Stimulated activated CD4-positive, alpha-beta T cell treated with anti-CD3 and anti-CD28 coated beads, Interleukin-15, amount 100 ng/mL, for 24 hours (primary cell): Measurements from ENCODE around the gene HOXA5.

ENCODE experiments used
- DNase-seq: peaks from one replicate; pipeline ENCODE4 v3.0.0-alpha.2; 2020

The HOXA5 gene

GRCh38 chr7:27143023-27143949 is at the start of gene HOXA5:
Gene HOXA5, minus strand, starts transcription at chr7:27143681. Its CDS starts 74 bp downstream, at chr7:27143607.
- no peak for DNase-seq

GRCh38 chr7:27192546-27193334 is 49.3 kb upstream of the HOXA5 start:
- no peak for DNase-seq

DNA sequence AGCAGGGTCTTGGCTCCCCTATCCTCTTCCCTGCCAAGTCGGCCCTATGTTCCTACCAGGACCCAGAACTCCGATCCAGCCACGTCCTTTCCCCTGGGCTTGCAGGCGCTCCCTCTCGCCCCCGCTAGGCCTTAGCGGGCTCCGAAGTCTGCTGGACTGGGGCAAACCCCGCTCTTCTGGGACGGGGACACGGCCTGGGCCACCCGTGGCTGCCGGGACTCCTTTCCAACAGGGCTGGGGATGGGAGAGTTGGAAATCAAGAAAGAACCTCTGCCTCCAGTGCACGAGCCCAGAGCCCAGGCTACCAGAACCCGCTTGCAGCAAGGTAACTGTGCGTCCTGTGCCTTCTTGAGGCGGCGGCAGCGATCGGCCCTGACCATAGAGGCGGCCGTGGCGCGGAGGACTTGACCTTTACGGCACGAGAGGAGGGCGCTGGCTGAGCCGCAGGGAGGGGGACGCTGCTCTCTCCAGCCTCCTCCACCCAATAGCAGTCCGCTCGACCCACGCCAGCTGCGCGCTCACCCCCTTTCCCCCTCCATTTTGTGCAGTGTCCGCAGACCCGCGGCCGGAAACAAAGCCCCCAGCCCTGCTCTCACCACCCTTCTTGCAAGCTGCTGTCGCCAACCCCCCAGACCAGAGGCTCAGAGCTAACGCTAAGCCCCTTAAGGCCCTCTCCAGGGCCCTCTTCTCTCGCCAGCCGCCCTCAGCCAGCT is 48.5 kb upstream of the HOXA5 start:
- no peak for DNase-seq

DNA sequence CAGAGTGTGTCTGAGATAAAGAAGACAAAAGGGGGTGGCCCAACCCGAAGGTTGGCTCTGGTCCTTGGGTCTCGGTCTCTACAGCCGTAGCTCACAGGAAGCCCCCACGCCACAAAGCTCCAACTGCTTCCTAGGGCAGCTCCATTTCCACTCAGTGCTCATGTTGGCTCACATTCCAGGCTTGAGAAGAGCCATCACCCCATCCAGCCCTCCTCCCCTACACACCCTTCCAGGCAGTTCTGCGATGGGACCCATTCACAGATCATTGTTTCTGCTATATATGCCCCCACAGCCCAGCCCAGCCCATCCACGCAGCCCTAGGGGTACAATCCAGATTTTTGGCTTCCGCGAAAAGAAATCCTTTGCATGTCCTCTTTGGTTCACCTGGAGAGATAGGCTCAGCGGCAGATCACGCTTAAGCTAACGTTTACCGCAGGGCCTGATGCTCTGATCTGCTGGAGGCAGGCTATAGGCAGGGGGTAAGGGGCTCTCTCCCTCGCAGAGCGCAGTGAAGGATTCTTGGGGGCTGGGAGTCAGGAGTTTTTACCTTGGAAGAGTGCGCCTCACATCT is 47.8 kb upstream of the HOXA5 start:
- DNase-seq: no peak

DNA sequence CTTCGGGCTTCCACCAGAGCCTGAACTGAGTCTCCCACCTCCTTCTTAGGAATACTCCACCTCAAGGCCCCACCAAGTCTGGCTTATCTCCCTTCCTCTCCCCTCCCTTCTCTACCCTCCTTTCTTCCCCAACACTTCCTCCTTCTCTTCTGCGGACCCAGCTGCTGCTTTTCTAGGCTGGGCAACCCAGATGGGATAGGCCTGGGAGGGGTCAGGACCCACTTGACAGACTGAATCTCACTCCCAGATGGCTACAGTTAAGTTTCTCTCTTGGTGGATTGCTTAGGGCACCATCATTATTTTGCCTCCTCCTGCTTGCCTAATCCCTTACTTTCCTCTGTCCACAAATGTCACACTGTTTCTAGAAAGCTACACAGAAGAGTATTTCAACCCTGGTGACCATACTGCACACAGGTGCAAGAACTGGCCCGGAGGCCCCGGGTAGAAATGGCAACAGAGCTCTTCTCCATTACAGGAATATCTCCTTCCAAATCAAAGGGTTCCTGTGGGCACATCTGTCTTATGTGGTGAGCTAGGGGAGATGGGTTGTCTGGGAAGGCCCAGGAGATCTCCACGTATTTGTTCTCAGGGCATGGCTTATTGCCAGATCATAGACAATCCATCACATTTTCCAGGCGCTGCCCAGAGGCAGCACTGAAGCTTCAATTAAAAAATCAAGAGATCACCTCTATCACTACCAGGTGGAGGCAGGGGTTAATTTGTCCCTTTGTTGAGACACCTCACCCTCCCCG is 46.7 kb upstream of the HOXA5 start:
- DNase-seq: no peak

GRCh38 chr7:27189295-27189996 is 46.0 kb upstream of the HOXA5 start:
- DNase-seq: no peak

- DNase-seq: no peak
Observed at GRCh38 chr7:27188386-27189294, 45.2 kb upstream of the HOXA5 start.

DNA sequence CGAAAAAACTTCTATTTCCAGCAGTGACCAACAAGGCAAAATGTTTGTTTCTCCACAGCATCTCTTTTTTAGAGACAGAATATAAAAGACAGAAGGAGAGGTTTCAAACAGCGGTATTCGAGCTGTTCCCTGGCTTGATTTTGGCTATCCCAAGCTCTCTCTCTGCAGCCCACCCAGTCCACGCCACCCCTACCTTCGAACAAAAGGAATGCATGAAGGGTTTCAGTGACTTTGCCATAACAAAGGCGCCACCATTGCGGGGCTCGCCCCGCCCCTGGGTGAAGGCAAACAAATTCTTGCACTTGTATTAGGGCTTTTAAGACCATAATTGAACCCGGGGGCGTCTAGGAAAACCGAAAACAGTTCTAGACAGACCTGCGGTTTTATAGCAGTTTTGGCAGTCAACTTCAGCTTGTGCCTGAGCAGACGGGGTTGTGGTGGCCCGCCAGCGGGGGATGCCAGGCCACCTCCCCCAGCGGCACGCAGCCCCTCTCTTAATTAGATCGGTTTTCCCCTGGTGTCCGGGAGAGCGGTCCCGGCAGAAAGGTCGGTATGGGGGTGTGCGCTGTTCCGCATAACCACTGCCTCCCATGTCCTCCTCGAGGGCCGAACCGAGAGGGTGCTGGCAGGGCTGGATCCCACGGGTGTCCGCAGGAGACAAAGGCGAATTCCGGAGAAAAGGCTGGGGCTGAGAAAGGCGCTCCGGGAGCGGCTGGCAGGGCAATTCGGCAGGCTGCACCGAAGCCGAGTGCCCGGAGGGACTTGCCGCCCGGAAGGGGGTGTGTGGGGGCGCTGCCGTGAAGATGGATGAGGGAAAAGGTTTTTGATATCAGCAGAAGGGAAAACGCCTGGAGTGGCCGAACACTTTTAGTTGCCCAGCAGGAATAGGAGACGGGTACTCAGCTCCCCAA is 44.2 kb upstream of the HOXA5 start:
- no peak for DNase-seq

GRCh38 chr7:27186668-27187474 is 43.4 kb upstream of the HOXA5 start:
- no peak for DNase-seq

GRCh38 chr7:27185854-27186667 is 42.6 kb upstream of the HOXA5 start:
- peak; percentile 18 for DNase-seq

- DNase-seq: no peak
Observed at GRCh38 chr7:27185013-27185853, 41.8 kb upstream of the HOXA5 start, which contains the start of gene HOXA11. Gene HOXA11, minus strand, starts transcription at chr7:27185232. Its CDS starts 88 bp downstream, at chr7:27185144.

- peak; percentile 48 for DNase-seq
Observed at GRCh38 chr7:27184337-27185012, 41.0 kb upstream of the HOXA5 start.

DNA sequence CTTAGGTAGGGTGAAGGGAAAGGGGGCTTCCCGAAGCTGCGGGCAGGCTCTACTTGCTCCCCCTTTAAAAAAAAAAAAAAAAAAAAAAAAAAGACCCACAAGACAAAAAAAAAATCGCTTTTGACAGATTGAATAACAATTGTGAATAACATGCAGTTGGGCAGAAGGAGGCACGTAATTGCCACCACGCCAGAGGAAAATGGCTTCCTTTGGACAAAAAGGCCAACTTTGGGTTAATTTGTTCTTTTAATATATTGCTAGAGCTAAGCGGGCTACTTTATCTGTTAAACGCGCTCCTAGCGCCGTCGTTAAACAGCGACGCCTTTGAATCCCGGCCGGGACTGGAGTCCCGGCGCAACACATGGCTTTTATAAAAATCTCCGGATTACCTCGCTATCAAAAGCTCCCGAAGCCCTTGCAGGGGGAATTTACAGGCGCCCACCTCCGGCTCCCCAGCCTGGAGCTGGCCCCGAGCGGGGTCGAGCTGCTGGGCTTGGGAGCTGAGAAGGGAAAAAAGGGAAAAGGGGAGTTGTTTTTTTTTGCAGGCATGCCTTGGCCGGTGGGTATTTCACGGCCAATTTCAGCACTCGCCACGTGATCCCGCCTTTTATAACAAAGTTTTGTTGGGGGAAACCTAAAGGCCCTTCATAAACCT is 40.3 kb upstream of the HOXA5 start:
- DNase-seq: peak; percentile 17

GRCh38 chr7:27182861-27183681 is 39.6 kb upstream of the HOXA5 start:
- peak; percentile 6 for DNase-seq
